RKO (cell line): Measurements from ENCODE around the gene GAL3ST2.
"Not testable (repeated sequence)": the region's sequence is repeated elsewhere in the genome, so short reads cannot be mapped to it uniquely, and the experiment has no call there.

Source experiments
- DNase-seq: peaks from one replicate; pipeline ENCODE4 v3.0.0-alpha.2; 2016; ENCODE audit warnings: low spot score

GAL3ST2 gene

DNA sequence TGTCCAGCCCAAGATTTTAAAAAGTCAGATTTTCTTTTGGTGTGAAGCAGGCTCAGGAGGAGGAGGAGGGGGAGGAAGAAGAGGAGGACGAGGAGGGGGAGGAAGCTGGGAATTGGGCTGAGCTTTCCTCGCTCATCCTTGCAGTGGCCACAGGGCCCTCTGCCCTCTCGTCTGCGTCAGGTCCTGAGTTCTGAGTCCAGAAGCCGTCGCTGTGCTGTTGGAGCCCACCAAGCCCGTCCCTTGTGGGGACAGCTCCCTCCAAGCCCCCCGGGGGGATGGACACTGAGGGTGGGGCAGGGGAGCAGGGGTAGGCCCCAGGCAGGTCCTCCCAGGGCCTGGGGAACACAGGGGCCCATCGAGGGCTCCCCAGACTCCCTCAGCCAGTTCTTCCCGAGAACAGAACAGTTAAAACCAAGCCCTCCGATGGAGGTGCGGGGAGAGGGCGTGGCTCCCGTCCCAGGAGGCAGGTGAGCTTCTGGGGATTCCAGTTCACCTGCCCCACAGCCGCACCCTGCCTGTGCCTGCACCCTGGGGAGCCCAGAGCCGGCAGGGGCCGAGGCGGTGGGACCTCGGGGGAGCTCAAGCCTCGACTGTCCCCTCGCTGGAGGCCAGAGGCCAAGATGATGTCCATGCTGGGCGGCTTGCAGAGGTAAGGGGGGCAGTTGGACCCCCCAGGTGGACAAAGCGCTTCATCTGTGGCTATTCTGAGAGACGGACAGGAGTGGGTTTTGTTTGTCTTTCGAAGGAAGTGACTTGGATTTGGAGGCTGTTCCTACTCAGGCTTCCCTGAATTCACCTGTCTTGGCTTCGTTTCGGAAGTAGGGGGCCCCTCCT is at the start of gene GAL3ST2:
GAL3ST2 (plus strand) TSS at position 487 of the 834 bp plus-strand sequence; CDS start at position 621, 134 bp downstream.
- DNase-seq: no peak

DNA sequence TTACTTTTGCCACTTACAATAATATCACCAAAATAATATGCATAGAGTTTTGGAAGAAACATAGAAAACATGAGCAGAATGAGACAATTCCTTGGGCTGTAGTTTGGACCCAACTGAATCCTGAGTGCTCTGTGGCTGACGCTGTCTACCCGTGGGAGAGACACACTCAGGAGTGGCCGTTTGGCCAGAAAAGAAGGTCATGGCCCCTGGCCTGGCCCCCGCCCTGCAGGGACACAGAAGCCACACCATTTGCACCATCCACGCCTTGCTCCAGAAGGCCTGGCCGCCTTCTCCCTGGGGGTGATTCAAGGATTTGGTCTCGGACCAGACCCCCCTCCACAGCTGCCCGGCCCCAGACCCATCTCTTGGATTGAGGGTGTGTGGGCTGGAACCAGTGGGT is 48.6 kb upstream of the GAL3ST2 start:
- no peak for DNase-seq

DNA sequence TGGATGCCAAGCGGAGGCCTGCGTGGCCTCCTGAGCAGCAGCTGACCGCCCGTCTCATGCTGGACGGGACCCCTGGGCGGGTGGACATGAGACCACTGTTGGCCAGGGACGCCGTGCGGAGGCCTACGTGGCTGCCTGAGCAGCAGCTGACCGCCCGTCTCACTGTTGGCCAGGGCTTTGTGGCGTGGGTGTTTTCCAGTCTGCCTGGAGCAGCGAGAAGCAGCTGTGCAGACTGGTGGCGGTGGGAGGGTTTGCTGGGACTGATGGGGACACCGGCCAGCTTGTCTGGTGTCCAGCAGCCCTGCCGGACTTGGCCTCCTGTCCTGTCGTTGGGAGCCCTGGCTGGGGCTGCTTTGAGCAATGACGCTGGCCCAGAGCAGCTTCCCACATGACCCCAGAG is 48.0 kb upstream of the GAL3ST2 start:
- no peak for DNase-seq

DNA sequence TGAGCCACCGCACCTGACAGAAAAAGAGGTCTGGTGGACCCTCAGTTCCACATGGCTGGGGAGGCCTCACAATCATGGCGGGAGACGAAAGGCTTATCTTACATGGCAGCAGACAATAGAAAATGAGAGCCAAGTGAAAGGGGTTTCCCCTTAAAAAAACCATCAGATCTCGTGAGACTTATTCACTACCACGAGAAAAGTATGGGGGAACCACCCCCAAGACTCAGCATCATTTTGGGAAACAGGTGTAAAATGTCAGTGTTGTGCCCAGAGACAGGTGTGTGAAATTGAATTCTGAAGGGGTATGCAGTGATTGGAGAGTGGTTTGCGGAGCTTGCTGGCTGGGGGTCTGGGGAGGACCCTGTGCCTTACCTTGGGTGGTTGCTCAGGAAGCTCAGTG is 46.8 kb upstream of the GAL3ST2 start:
- DNase-seq: no peak

DNA sequence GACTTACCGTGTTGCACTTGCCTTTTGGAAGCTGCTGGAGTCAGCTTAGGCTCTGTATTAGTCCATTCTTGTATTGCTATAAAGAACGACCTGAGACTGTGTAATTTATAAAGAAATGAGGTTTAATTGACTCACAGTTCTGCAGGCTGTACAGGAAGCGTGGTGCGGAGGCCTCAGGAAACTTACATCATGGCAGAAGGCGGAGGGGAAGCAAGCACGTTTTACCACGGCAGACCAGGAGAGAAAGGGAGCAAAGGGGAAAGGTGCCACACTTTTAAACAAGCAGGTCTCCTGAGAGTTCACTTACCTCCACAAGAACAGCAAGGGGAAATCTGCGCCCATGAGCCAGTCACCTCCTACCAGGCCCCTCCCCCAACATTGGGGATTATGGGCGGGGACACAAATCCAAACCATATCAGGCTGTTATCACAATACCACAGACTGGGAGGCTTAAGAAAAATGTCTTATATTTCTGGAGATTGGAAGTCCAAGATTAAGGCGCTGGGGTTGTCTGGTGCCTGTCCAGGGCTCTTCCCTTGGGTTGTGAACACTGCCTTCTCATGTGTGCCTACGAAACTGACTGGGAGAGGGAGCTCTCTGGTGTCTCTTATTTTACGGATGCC is 45.8 kb upstream of the GAL3ST2 start:
- no peak for DNase-seq

DNA sequence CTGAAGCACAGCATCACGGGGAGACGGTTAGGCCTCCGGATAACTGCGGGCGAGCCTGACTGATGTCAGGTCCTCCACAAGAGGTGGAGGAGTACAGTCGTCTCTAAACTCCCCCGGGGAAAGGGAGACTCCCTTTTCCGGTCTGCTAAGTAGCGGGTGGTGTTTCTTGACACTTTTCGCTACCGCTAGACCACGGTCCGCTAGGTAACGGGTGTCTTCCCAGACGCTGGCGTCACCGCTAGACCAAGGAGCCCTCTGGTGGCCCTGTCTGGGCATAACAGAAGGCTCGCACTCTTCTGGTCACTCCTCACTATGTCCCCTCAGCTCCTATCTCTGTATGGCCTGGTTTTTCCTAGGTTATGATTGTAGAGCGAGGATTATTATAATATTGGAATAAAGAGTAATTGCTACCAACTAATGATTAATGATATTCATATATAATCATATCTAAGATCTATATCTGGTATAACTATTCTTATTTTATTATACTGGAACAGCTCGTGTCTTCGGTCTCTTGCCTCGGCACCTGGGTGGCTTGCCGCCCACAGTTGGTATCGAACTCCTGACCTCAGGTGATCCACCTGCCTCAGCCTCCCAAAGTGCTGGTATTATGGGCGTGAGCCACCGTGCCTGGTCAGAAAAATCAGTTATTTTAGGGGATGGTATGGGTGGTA is 44.0 kb upstream of the GAL3ST2 start:
- peak; percentile 14 for DNase-seq

DNA sequence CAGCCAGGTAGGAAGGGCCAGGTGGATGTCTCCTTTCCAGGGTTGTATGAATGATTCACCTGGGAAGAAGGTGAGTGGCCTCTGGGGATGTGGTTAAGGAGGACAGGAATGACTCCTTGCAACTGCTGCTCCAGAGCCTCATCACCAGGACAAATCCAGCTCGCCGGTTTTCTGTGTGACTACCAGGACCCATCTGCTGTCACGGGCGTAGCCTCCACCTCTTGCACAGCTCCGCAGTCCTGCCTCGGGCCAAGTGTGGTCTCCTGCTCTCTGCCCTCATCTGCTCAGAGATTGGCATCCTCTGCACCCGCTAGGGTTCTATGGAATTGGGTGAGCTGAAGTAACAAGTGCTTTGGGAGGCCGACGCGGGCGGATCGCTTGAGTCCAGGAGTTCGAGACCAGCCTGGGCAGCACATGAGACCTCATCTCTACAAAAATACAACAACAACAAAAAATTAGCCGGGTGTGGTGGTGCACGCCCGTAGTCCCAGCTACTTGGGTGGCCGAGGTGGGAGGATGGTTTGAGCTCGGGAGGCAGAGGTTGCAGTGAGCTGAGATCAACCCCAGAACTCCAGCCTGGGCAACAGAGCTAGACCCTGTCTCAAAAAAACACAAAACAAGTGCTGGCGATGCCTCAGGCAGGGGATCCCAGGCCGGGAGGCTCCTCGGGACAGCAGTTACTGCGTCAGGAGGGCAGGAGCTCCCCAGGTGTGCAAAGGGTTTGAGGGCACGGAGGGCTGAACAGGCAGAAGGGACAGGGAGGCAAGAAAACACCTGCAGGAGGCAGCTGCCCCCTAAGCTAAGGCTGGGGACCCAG is 43.0 kb upstream of the GAL3ST2 start:
- DNase-seq: no peak

DNA sequence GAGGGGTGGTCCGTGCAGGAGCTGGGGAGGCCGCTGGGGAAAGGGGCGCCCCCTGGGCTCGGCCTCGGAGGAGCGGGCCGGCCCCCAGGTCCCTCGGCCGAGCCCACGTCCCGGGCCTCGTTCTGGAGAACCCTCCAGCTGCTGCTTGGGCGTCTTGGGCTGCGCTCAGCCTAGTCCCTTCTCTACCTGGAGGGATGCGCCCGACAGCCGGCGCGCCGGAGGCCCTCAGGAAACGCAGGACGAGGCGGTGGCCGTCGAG is 42.5 kb upstream of the GAL3ST2 start:
- no peak for DNase-seq

DNA sequence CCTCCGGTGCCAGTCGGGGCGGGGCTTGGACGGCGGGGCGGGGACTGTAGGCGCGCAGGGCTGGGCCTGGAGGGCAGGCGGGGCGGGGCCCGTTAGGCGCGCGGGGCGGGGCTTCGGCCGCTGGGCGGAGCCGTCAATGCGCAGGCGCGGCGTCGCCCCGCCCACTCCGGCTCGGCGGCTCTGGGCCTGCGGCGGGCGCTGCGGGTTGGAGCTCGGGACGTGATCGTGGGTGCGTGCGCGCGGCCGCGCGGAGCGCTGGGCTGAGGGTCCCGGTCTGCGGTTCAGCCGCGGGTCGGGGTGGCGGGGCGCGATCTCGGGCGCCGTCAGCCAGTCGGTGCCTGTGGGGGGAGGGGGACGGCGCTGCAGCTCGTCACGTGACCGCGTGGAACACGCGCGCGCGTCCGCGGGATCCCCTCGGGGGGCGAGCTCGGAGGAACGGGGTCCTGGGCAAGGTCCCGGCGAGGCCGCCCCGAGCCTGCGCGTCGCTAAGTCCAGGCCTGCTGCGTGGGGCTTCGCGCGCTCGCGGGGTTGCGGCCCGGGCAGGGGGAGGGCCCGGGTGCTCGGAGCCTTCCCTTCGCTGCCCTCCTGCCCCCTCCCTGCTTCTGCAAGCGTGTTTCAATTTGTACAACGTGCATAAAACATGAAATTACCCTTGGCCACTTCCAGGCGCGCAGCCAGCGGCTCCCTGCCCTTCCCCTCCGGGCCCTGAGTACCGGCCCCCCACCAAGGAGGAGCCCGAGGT is 42.0 kb upstream of the GAL3ST2 start, which contains the start of gene D2HGDH:
D2HGDH (plus strand) TSS at position 164 of the 742 bp plus-strand sequence. CDS start 595 bp downstream, outside the sequence.
- DNase-seq: peak; percentile 81

DNA sequence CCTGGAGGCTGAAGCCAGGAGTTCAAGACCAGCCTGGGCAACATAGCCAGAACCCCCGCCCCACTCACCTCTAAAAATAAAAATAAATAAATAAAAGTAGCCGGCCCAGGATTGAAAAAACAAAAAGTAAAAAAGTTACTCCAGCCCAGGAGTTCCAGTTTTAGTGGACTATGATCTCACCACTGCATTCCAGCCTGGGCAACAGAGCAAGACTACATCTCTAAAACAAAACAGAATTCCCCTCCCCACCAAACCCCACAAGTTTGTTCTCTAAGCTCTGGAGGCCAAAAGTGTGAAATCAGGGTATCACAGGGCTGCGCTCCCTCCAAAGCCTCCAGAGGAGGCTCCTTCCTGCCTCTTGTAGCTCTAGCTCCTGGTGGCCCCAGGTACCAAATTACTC is 40.5 kb upstream of the GAL3ST2 start:
- no peak for DNase-seq

DNA sequence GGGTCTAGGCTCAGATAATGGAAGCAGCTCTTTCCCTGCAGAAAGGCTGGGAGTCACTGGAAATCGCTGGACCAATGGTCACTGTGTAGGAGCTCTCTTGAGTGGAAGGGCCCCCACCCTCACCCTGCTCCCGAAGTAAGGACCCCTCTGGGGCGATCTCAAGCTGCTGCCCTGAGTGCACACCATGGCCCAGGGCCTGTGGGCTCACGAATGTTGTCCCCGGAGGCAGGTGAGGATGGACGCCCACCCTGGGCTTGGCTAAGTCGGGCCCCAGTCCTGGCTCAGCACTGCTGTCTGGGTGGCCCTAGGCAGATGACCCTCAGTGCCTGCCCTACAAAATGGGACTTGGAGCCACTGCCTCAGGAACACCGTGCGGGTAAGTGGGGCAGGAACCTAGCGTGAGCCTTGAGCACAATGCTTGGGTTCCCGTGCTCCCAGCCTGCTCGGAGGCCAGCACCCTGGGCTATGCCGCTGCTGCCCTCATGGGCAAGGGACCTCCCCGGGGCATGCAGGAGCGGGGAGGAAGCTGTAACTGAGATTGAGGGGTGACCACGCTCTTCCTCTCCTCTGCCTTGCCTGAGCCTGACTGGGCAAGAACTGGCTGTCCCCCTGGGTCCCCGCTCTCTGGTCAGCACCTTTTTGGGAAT is 38.5 kb upstream of the GAL3ST2 start:
- no peak for DNase-seq

DNA sequence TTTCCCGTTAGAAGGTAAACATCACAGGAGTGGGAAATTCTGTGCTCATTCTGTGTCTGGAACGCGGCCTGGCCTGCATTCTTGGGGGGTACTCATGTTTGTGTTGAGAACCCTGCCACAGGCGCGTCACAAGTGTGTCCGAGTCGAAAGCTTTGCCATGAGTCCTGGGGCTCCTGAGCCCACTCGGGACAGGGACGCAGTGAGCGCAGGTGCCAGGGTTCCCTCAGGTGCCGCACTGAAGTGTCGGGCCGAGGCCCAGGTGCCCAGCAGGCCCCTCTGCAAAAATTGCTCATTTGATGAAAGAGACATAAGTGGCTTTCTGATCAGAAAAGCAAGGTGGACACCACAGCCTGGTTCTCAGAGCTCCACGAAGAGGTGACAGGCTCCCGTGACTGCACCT is 37.4 kb upstream of the GAL3ST2 start:
- DNase-seq: no peak

DNA sequence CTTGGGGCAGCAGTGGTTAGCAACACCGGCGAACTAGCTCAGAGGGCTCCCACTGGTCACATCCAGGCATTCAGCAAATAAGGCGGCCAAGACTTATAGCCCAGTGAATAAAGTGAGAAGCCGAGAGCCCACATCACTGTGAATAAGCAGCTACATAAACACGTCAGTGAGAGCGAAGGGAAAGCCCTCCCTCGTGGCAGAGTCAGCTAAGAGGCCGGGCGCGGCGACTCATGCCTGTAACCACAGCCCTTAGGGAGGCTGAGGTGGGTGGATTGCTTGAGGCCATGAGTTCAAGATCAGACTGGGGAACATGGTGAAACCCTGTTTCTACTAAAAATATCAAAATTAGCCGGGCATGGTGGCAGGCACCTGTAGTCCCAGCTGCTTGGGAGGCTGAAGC is 37.0 kb upstream of the GAL3ST2 start:
- peak; percentile 23 for DNase-seq

DNA sequence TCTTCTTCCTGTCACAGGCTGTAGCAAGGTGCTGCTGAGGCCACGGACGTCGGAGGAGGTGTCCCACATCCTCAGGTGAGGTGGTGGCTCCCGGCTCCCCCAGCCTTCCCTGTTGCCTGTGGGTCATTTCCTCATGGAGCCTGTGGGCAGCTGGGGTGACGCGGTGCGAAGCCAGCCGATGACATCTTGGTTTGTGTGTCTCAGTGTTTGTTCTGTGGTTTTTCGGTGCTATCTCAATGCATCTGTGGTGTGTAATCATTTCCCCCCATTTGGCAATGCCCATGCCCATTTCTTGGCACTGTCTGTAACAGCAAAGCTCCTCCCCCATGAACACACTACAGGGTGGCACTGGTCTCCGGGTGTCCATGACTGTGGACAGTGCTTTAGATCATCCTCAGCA is 35.6 kb upstream of the GAL3ST2 start:
- no peak for DNase-seq

DNA sequence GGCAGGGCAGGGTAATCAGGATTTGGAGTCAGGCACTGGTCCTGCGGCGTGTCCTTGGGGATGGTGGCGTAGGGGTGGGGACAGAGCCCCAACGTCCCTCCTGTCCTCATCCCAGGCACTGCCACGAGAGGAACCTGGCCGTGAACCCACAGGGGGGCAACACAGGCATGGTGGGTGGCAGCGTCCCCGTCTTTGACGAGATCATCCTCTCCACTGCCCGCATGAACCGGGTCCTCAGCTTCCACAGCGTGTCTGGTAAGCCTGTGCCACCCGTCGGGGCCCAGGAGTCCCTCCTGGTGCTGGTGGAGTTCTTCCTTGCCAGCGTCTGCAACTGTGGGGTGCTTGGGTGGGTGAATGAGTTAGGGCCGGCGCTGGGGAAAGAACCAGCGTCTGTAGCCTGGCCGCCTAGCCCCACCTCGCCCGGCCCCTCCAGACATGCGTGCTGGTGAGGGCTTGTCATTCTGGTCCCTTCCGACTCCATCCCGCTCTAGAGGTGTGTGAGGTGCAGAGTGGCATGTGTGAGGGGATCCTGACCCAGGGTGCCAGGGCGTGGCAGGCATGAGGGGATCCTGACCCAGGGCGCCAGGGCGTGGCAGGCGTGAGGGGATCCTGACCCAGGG is 34.2 kb upstream of the GAL3ST2 start:
- DNase-seq: no peak

DNA sequence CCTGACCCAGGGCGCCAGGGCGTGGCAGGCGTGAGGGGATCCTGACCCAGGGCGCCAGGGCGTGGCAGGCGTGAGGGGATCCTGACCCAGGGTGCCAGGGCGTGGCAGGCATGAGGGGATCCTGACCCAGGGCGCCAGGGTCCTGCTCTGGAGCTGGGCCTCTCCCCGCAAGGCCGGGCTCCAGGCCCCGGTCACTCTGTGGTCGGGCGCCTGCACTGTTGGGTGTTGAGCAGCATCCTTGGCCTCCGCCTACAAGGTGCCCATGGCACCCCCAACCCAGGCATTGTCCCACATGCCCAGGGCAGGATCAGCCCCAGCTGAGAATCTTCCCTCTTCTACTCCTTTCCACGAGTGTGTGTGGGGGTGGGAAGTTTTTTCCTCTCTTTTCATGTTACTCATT is 33.6 kb upstream of the GAL3ST2 start:
- DNase-seq: not testable (repeated sequence)

DNA sequence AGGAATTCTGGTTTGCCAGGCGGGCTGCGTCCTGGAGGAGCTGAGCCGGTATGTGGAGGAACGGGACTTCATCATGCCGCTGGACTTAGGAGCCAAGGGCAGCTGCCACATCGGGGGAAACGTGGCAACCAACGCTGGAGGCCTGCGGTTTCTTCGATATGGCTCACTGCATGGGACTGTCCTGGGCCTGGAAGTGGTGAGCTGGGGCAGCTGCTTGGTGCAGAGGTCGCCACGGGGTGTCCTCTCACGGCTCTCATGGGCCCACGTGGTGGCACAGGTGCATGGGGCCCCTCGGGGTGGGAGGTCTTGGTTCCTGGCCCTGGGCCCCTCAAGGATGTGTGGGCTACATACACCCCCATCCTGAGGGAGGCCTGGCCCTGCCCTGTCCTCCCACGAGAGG is 33.0 kb upstream of the GAL3ST2 start:
- no peak for DNase-seq

DNA sequence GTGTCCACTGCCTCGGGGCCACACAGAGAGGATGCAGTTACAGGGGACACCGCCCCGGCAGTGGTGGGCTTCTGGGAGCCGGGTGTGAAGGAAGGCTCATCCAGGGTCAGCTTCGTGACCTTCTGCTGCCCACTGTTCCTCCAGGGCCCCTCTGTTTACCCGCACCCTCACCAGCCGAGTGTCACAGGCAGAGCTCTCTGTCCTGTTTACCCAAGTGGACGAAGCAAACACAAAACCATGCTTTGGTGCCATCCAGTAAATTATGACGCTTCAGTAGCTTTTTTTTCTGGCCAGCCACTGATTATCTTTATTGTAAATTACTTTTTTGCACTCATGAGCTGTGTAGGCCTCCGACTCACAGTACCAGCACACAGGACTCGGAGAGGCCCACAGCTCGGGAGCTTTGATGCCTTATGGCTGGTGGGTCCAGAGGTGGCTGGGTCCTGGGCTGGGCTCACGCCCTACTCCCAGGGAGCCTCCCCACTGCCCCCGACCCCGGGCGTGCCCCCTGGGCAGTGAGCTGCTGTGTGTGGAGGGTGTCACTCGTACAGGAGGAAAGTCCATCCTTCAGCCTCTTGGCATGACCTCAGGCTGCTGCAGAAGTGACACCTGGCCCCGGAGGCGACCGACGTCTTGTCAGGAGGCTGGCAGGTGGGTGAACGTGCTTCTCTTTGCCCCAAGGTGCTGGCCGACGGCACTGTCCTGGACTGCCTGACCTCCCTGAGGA is 32.4 kb upstream of the GAL3ST2 start:
- no peak for DNase-seq

DNA sequence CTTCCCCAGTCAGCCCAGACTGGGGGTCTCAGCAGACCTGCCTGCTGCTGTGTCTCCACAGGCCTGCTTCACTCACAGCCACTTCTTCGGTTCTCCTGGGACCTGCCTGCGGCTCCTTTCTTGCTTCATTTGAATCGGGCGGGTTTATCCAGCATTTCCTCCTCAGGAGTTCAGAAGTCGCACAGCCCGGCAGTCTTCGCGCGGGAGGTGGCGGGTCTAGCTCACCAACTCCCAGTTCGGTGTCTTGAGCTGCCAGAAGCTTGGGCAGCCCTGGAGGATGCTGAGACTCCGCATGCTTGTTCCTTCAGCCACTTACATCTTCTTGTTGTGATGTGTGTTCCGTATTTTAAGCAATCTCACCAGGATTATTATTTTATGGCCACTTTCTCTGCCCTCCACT is 31.3 kb upstream of the GAL3ST2 start:
- no peak for DNase-seq

DNA sequence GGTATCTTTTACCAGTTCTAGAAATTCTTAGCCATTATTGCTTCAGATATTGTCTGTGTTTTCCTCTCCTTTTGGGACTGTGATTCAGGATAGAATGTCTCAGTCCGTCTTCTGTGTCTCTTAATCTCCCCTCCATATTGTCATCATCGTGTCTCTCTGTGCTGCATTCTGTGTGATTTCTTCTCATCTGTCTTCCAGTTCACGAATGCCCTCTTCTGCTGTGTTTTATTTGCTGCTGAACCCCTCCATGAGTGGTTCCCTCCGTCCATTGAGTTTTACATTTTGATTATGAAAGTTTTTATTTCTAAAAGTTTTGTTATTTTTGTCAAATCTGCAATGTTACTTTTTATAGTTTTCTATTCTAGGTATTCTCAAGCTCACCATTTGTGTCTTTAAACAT is 30.5 kb upstream of the GAL3ST2 start:
- no peak for DNase-seq
